Liver (tissue), 9 donors: Measurements from ENCODE around the gene CCDC152. TPM values are rescaled to one million over a fixed set of nuclear protein-coding genes. Genes with fewer than 3 reads are reported as not detected.

Experiments
- DNase-seq: peaks from one replicate; pipeline ENCODE4 v3.0.0-alpha.2; 2017; ENCODE audit warnings: low spot score
- H3K27ac ChIP-seq, 2 donors: one replicate each; pipeline ENCODE4 v1.7.0; 2013; ENCODE audit warnings: inconsistent platforms in 2 of 2, low read length in 2 of 2, control low read depth in 1 of 2, low read depth in 1 of 2, mild to moderate bottlenecking in 1 of 2
- H3K27me3 ChIP-seq, 4 donors: one replicate each; pipeline versions ENCODE4 v1.6.1 to v1.7.0; 2013; ENCODE audit warnings: low read length in 3 of 4, inconsistent platforms in 1 of 4, mild to moderate bottlenecking in 1 of 4, moderate library complexity in 1 of 4; ENCODE audit not compliant: control insufficient read depth in 4 of 4, insufficient read depth in 4 of 4
- H3K36me3 ChIP-seq, 4 donors: one replicate each; pipeline versions ENCODE4 v1.6.1 to v1.7.0; 2013; ENCODE audit warnings: low read length in 3 of 4, mild to moderate bottlenecking in 3 of 4, low read depth in 1 of 4, moderate library complexity in 1 of 4; ENCODE audit not compliant: control insufficient read depth in 4 of 4, insufficient read depth in 3 of 4
- H3K4me1 ChIP-seq, 4 donors: one replicate each; pipeline versions ENCODE4 v1.6.1 to v1.7.0; 2013; ENCODE audit warnings: low read length in 3 of 4, mild to moderate bottlenecking in 3 of 4, moderate library complexity in 1 of 4; ENCODE audit not compliant: control insufficient read depth in 4 of 4, insufficient read depth in 4 of 4
- H3K4me3 ChIP-seq, 3 donors: one replicate each; pipeline versions ENCODE4 v1.6.1 to v1.7.0; 2013; ENCODE audit warnings: low read length in 3 of 3, control low read depth in 1 of 3, low read depth in 1 of 3, mild to moderate bottlenecking in 1 of 3
- H3K9ac ChIP-seq, 2 donors: one replicate each; pipeline ENCODE4 v1.7.0; 2013; ENCODE audit warnings: low read length in 2 of 2, mild to moderate bottlenecking in 2 of 2, moderate library complexity in 2 of 2, control low read depth in 1 of 2, low read depth in 1 of 2
- H3K9me3 ChIP-seq, 4 donors: one replicate each; pipeline versions ENCODE4 v1.6.1 to v1.7.0; 2013; ENCODE audit warnings: low read length in 3 of 4; ENCODE audit not compliant: control insufficient read depth in 4 of 4
- ATF3 ChIP-seq: IDR thresholded peaks from 2 replicates; pipeline ENCODE4 v1.6.1; 2016; ENCODE audit warnings: antibody characterized with exemption
- CTCF ChIP-seq: fragments of 150-350 bp; IDR thresholded peaks from 2 replicates; pipeline ENCODE4 v1.5.1; 2017; ENCODE audit warnings: improper control_type of control experiment, low read depth, low read length; ENCODE audit not compliant: missing input control
- EGR1 ChIP-seq, 2 donors: IDR thresholded peaks; 2 replicates each; pipeline ENCODE4 v1.6.1; 2016 to 2018; ENCODE audit warnings: antibody characterized with exemption in 2 of 2, low read depth in 2 of 2
- FOXA1 ChIP-seq: IDR thresholded peaks from 2 replicates; pipeline ENCODE4 v1.6.1; 2016; ENCODE audit warnings: antibody characterized with exemption
- FOXA2 ChIP-seq: IDR thresholded peaks from 2 replicates; pipeline ENCODE4 v1.6.1; 2016; ENCODE audit warnings: antibody characterized with exemption
- GABPA ChIP-seq, 2 donors: IDR thresholded peaks in 1 of 2; conservative IDR thresholded peaks in 1 of 2; 2 replicates each; pipeline ENCODE4 v1.6.1; 2016; ENCODE audit warnings: antibody characterized with exemption in 2 of 2, mild to moderate bottlenecking in 1 of 2, moderate library complexity in 1 of 2
- HNF4A ChIP-seq, 2 donors: conservative IDR thresholded peaks; 2 replicates each; pipeline ENCODE4 v1.6.1; 2016; ENCODE audit warnings: antibody characterized with exemption in 2 of 2, mild to moderate bottlenecking in 2 of 2
- HNF4G ChIP-seq: IDR thresholded peaks from 2 replicates; pipeline ENCODE4 v1.6.1; 2016; ENCODE audit warnings: antibody characterized with exemption
- JUND ChIP-seq, 2 donors: IDR thresholded peaks; 2 replicates each; pipeline ENCODE4 v1.6.1; 2016; ENCODE audit warnings: antibody characterized with exemption in 2 of 2
- MAX ChIP-seq: IDR thresholded peaks from 2 replicates; pipeline ENCODE4 v1.6.1; 2016; ENCODE audit warnings: antibody characterized with exemption
- NR2F2 ChIP-seq: IDR thresholded peaks from 2 replicates; pipeline ENCODE4 v1.6.1; 2016; ENCODE audit warnings: antibody characterized with exemption
- RAD21 ChIP-seq, 2 donors: IDR thresholded peaks; 2 replicates each; pipeline ENCODE4 v1.6.1; 2016; ENCODE audit warnings: antibody characterized with exemption in 2 of 2, mild to moderate bottlenecking in 2 of 2
- REST ChIP-seq: IDR thresholded peaks from 2 replicates; pipeline ENCODE4 v1.6.1; 2016; ENCODE audit warnings: antibody characterized with exemption, mild to moderate bottlenecking
- RXRA ChIP-seq, 2 donors: IDR thresholded peaks; 2 replicates each; pipeline ENCODE4 v1.6.1; 2017 to 2018; ENCODE audit warnings: antibody characterized with exemption in 2 of 2, mild to moderate bottlenecking in 1 of 2
- SP1 ChIP-seq: IDR thresholded peaks from 2 replicates; pipeline ENCODE4 v1.6.1; 2018; ENCODE audit warnings: antibody characterized with exemption, mild to moderate bottlenecking
- YY1 ChIP-seq: IDR thresholded peaks from 2 replicates; pipeline ENCODE4 v1.6.1; 2016; ENCODE audit warnings: antibody characterized with exemption, mild to moderate bottlenecking
- ZBTB33 ChIP-seq: IDR thresholded peaks from 2 replicates; pipeline ENCODE4 v1.6.1; 2016; ENCODE audit warnings: antibody characterized with exemption
- WGBS: extraction: QIAGEN DNeasy Blood & Tissue Kit; methylation state at CpG from one replicate; pipeline ENCODE4 v1.1.7; 2013; 5-methylcytosine and 5-hydroxymethylcytosine counted together
- polyA plus RNA-seq, 2 donors: library from polyadenylated mRNA; stranded (reverse) in 1 of 2; unstranded in 1 of 2; fragments of 200-250 nt in 1 of 2; fragments of >200 nt in 1 of 2; fragmentation: Nextera tagmentation in 1 of 2; extraction: Ambion mirVana in 1 of 2; gene quantifications; one replicate each; pipeline versions ENCODE4 v1.2.1 to v1.2.3, GENCODE V29; 2013 to 2015
- total RNA-seq, 2 donors: library from RNA; depleted of rRNA; stranded (reverse); fragments of >200 nt; gene quantifications; one replicate each; pipeline ENCODE4 v1.2.3, GENCODE V29; 2014
- donor health status: healthy.
- donor health status: healthy.
- donor health status: healthy.
- donor health status: healthy.
- donor health status: healthy.

Gene CCDC152
- total RNA-seq, result 1 to 10 TPM in 1 of 2 donors, under 1 TPM in 1; 0.08 to 1.1 TPM
- polyA plus RNA-seq, result 10 to 100 TPM in 1 of 2 donors, 1 to 10 TPM in 1; 5.6 to 81.4 TPM

GRCh38 chr5:42756606-42757601, at the start of gene CCDC152:
CCDC152 (plus strand) TSS chr5:42756818; CDS start chr5:42759122, 2,304 bp downstream.
- TF ChIP-seq EGR1 (IDR thresholded peaks at IDR 0.05; ENCODE audit: low read depth in 2 of 2), result no peak
- TF ChIP-seq HNF4G, result no peak
- TF ChIP-seq CTCF, result no peak
- TF ChIP-seq SP1, result no peak
- TF ChIP-seq ATF3, result no peak
- TF ChIP-seq RAD21 (IDR thresholded peaks at IDR 0.05), result no peak
- TF ChIP-seq HNF4A (conservative IDR thresholded peaks at IDR 0.05), result no peak
- TF ChIP-seq RXRA (IDR thresholded peaks at IDR 0.05), result no peak
- no peak for TF ChIP-seq GABPA (IDR thresholded peaks at IDR 0.05 in 1 of 2, conservative IDR thresholded peaks at IDR 0.05 in 1 of 2)
- 26% methylated on average over 35 of the region's 35 CpGs for WGBS
- no peak for DNase-seq
- Histone ChIP-seq H3K9me3 (no peaks in the 10 kb centered on the region), H3K4me3 (peak within 1 kb of the TSS in 1 of 3 donors; percentile 37), H3K9ac (no peak within 1 kb of the TSS), H3K36me3 (no peaks in the 10 kb centered on the region), H3K27me3 (peaks cover 0 to 5% (median 2%) of the 10 kb centered on the region in 4 donors), H3K4me1 (peaks cover 0 to 4% (median 2%) of the 10 kb centered on the region in 4 donors), H3K27ac (no peak within 1 kb of the TSS)

GRCh38 chr5:42715785-42716184, 40.8 kb upstream of the CCDC152 start:
- Histone ChIP-seq H3K27ac (no peak overlapping the region), H3K27me3 (no peaks in the 10 kb centered on the region), H3K9ac (no peak overlapping the region), H3K9me3 (no peaks in the 10 kb centered on the region), H3K4me3 (no peak overlapping the region), H3K4me1 (no peaks in the 10 kb centered on the region), H3K36me3 (peaks cover 5 to 56% (median 44%) of the 10 kb centered on the region in 4 donors)
- DNase-seq, result no peak
- WGBS, result 89% methylated on average over 3 of the region's 3 CpGs
- TF ChIP-seq RAD21 (IDR thresholded peaks at IDR 0.05), result no peak
- no peak for TF ChIP-seq NR2F2
- no peak for TF ChIP-seq MAX
- no peak for TF ChIP-seq JUND (IDR thresholded peaks at IDR 0.05)
- no peak for TF ChIP-seq REST
- TF ChIP-seq ZBTB33, result no peak
- TF ChIP-seq FOXA2, result no peak
- TF ChIP-seq ATF3, result no peak
- no peak for TF ChIP-seq YY1
- TF ChIP-seq HNF4A (conservative IDR thresholded peaks at IDR 0.05), result no peak
- no peak for TF ChIP-seq FOXA1
